GM18498 (cell line): ENCODE results near the gene SLX4IP.
A peak's percentile ranks its signal among the peaks of the same experiment; 100 is the strongest.
"Not testable (repeated sequence)": the region's sequence is repeated elsewhere in the genome, so short reads cannot be mapped to it uniquely, and the experiment has no call there.

ENCODE experiments used
- ATAC-seq: cut with Tn5 transposase; IDR thresholded peaks from one replicate; pipeline ENCODE4 v1.9.1; 2021; ENCODE audit warnings: mild to moderate bottlenecking, moderate library complexity; ENCODE audit not compliant: unreplicated experiment

SLX4IP gene

DNA sequence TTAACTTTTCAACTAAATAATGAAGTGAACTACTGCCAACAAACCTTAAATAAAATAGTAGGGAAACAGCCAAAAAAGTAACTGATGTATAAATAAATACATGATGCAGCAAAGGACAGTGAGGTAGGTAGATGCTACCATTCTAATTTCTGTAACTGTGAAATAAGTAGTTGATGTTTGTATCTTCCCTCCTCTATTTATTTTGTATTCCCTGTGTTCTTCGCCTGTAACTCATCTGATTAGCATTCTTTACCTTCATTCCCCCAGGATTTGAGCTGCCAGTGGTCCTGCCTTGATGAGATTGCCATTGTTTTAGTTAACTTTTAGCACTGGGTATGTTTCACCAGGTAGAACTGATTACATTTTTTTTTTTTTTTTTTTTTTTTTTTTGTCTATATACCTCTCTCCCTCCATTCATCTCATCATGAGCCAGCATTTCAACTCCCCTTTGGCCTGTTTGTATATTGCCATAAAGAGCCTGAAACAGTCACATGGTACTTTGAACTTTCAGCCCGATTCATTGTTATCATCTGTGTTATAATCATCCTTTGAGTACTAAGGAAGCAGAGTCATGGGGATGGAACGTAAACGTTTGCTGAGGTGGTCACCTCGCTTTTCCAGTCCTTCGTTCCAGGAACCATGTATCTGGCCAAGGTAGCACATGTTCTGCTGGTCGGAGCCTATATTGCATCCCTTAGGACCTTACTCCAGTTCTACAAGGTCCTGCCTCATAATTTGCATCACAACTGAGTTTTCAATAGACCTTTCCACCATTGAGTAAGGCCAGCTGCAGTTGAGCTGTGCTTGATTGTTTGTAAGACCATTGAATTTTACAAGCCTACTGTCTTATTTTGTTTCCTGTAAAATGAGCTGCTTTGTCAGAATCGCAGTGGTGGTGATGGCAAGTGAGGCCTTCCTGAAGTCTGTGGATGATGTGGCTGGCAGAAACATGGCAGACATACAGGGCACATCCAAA is 131.1 kb downstream of the SLX4IP start:
- ATAC-seq, result no peak

DNA sequence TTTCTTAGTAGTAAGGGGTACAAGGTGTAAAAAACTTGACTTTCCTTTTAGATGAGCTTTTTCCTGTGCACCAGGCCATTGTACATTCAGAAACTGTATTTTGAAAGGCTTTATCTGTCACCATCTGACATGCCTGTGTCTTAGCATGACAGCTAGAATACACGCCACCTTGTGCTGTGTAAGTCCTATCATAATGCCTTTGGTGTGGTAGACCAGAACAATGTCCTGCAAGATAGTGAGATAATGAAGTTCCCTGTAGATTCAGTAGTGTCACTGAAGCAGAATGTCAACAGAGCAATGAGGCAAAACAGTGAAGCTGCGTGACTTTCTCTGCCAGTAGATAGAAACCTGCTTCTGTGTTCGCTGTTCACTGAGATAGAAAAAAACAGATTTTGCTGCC is 132.9 kb downstream of the SLX4IP start:
- no peak for ATAC-seq

DNA sequence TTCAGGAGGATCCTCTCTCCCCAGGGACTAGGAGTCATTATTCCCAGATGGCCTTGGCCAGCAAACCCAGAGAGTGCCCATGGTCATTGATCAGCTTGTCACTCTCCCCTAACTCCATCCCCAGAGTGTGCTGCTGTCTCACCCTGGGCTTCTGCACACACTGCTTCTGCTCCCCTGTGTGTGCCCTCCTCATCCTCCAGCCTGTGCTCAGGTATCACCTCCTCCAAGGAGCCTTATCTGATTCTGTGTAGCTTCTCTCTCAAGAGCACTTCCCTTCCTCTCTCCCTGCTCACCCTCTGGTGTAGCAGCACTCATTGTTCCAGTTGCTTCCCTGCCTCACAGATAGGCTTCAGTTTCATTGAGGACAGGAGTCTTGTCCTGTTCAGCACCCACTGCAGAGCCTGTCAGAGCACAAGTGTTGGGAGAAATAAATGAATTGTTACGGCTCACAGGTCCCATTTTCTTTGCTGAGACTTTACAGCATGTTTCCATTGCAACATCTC is 136.3 kb downstream of the SLX4IP start:
- no peak for ATAC-seq

GRCh38 chr20:10572853-10573252 is 137.7 kb downstream of the SLX4IP start:
- ATAC-seq, result no peak

GRCh38 chr20:10573273-10573950 is 138.3 kb downstream of the SLX4IP start:
- ATAC-seq, result no peak

DNA sequence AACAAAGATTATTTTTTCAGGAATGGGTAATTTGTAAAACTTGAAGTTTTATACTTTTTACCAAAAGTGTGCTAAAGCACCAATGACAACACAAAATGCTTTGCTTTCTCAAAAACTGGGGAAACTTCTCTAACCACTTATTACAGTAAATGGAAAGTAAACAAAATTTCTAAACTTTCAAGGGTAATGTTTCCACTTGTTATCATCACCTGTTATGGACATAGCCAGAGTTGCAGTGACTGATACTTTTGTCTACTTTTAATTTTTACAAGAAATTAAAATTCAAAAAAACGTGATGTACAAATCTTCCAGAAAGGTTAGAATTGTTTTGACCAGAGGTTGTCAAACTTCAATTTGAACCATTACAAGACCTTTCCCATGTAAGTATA is 138.8 kb downstream of the SLX4IP start:
- no peak for ATAC-seq

DNA sequence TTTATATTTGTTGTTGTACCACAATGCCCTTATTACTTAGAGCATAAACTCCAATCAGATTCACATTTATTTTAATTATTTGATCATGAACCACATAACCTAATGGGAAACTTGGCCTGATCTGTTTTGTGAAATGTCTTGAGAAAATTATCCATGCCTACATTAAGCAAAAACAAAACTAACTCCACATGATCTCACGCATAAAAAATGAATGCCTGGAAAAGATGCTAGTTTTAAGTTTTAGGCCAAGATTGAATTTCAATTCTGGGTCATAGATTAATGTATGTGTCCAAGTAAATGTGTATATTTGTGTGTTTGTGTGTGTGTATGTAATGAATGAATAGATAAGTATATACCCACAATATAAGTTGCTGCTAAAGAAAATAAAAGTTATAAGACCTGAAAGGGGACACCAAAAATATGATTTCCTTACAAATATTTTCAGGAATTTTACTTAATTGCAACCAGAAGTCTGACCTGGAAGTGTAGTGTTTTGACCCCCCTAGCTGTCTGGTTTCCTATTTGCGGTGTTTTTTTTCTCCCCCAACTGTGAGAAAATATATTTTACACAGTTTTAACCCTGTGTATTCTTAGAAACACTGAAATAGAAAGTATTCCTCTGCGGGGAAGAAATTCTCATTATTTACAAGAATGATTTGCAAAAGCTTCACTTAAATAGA is 141.4 kb downstream of the SLX4IP start:
- ATAC-seq, result no peak

- no peak for ATAC-seq
Measured at GRCh38 chr20:10577648-10578047, 142.5 kb downstream of the SLX4IP start.

GRCh38 chr20:10578607-10579006 is 143.5 kb downstream of the SLX4IP start:
- ATAC-seq, result peak; percentile 77

DNA sequence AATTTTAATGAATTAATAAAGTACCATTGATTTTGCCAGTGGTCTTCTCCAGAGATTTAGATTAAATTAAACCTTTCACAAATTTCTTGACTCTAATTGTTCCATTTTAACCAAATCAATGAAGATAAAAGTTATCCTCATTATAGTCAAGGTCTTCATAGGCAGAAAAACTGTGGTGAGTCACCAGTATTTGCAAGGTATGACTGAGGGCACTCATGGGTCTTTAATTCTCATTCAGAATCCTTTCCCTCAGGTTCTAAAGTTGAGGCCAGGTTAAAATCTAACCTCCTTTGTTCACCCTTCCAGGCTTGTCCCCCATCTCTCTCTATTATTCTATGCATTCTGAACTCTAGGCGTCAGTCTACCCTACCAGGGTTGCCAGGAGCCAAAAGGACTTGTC is 144.8 kb downstream of the SLX4IP start:
- ATAC-seq, result no peak

GRCh38 chr20:10580700-10581099 is 145.6 kb downstream of the SLX4IP start:
- no peak for ATAC-seq

GRCh38 chr20:10581823-10582222 is 146.7 kb downstream of the SLX4IP start:
- ATAC-seq, result no peak

DNA sequence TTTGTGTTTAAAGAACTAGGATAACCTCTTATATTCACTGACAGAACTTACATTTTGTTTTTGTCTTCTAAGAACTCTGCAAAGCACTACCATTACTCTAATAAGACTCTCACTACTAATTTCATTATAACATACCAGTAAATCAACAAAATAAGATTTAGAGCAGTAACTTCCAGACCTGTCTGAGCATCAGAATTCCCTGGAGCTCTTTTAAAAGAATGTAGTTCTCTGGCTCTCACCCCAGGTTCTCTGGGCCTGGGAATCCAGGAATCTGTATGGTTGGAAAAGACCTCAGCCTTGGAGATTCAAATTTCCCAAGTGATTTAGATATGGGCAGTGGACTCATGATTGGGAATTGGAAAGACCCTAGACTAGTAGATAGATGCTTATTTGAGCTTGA is 149.3 kb downstream of the SLX4IP start:
- ATAC-seq, result no peak

DNA sequence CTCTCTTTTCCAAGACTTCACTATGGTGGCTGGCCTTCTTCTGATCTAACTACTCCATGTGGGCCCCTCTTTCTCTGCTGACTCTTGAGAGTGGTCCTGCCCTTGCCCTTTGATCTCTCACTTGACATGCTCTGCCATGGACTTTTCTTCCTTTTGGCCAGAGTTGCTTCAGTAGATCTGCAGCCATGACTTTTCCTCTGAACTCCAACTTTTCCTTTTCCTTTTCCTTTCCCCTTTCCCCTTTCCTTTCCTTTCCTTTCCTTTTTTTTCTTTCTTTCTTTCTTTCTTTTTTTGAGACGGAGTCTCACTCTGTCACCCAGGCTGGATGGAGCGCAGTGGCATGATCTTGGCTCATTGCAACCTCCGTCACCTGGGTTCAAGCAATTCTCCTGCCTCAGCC is 150.2 kb downstream of the SLX4IP start:
- ATAC-seq, result no peak

DNA sequence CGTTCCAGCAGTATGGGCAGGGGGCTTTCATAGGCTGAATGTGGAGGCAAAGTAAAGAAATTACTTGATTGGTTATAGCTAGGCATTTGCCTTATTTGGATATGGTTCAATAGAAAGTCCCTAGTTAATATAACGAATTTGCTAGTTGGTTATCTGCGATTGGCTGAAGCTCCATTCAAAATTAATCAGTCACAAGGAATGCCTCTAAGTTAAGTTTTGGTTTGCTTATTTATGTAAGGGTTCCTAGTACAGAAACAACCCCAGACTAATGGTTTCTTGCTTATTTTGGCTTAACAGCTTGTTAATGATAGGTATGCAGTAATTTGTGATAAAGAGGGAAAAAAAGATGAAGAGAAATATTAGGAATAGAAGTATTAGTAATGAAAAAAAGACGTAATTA is 151.2 kb downstream of the SLX4IP start:
- no peak for ATAC-seq

DNA sequence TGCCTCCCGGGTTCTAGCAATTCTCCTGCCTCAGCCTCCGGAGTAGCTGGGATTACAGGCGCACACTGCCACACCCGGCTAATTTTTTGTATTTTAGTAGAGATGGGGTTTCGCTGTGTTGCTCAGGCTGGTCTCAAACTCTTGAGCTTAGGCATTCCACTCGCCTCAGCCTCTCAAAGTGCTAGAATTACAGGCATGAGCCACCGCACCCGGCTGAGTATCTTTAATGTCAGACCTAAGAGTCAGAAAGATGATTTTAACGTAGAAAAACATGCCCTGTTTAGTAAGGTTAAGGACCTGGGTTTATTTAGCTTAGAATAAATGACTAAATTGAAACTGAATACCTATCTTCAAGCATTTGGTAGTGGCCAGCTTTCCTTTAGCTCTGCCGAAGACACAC is 155.3 kb downstream of the SLX4IP start:
- ATAC-seq, result not testable (repeated sequence)

DNA sequence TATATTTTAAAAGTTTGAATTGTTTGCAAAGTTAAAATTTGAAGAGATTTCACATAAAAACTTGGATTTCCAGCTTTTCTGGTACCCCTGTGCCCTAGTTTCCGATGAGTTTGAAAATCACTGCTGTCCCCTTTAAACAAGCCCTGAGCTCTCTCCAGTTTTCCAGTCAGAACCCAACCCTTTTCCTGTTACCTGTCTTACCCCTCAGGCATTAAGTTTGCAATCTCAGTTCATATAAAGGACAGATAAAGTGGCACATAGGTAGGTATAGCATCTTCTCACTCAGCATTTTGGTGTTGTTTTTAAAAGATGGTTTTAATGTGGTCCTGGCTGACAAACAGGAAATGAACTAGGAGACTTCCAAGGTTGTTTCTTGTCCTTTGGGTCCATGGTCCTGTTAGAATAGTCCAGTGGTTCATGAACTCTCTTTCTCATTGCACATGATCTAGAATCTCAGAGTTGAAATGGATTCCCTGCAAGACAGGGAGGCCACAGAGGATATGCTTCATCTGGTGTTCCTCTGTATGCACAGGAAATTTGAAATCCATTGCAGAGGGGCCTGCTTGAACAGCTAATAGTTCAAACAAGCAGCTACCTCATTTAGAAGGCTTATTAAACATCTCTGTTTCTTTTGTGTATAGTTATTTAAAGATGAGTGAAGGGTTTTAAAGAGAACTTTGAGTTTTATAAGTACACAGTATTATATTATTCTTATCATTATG is 156.0 kb downstream of the SLX4IP start:
- ATAC-seq, result no peak

- ATAC-seq, result no peak
Measured at GRCh38 chr20:10591946-10592521, 156.9 kb downstream of the SLX4IP start.

DNA sequence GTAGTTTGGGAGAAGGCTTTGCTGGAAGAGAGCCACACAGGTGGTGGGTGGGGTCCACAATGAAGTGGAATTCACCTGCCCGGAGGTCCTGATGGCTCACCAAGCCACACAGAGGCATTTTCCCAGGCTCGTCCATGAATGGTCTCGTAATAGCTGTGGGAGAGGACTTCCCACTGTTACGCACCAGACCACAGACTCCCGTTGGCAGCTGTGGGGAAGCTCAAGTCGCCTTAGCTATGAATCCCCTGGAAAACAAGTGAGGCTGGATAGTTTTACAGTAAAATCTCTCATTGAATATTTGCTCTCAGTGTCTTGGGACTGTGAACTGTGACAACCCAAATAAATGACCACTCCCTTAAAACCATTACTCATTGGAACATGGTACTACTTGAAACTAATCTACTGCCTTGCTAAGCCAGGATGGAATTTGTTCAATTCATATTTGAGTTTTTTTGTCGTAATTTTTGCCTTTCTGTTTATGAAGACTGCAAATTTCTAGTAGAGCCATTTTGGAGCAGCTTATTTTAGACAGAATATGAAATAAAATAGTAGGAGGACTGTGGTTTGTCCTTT is 159.3 kb downstream of the SLX4IP start:
- no peak for ATAC-seq

GRCh38 chr20:10595266-10595665 is 160.2 kb downstream of the SLX4IP start:
- no peak for ATAC-seq
